Neural cell (in vitro differentiated cells): ENCODE results near the gene SPAG7. TPM values are rescaled to one million over a fixed set of nuclear protein-coding genes. Genes with fewer than 3 reads are reported as not detected.

Source experiments
- H2AFZ ChIP-seq: fragments of 200-600, 300-800 bp; sonication (generic), shearing (Covaris generic); 2 replicates; pipeline ENCODE4 v1.6.0; 2014; ENCODE audit warnings: low read depth, mild to moderate bottlenecking, antibody characterized with exemption, low read length, moderate library complexity
- H3F3A ChIP-seq: fragments of 200-600 bp; shearing (Covaris generic); 2 replicates; pipeline ENCODE4 v1.6.1; 2016; ENCODE audit warnings: mild to moderate bottlenecking, moderate library complexity, mixed read lengths, antibody characterized with exemption, low read length; ENCODE audit not compliant: insufficient read depth, poor library complexity, severe bottlenecking
- H3K27ac ChIP-seq: fragments of 200-600, 300-800 bp; sonication (generic), shearing (Covaris generic); 2 replicates; pipeline ENCODE4 v1.5.1; 2014; ENCODE audit warnings: mild to moderate bottlenecking, low read length, moderate library complexity
- H3K27me3 ChIP-seq: fragments of 300-800, 200-600 bp; sonication (generic), shearing (Covaris generic); 2 replicates; pipeline ENCODE4 v1.6.0; 2014; ENCODE audit warnings: mild to moderate bottlenecking, low read depth, low read length, moderate library complexity; ENCODE audit not compliant: insufficient read depth
- H3K36me3 ChIP-seq: fragments of 300-800, 200-600 bp; sonication (generic), shearing (Covaris generic); 2 replicates; pipeline ENCODE4 v1.5.1; 2014; ENCODE audit warnings: mild to moderate bottlenecking, antibody characterized with exemption, low read length, moderate library complexity; ENCODE audit not compliant: insufficient read depth
- H3K4me2 ChIP-seq: fragments of 300-800, 200-600 bp; sonication (generic), shearing (Covaris generic); 2 replicates; pipeline ENCODE4 v1.6.0; 2014; ENCODE audit warnings: mild to moderate bottlenecking, low read length
- H3K4me3 ChIP-seq: fragments of 300-800, 200-600 bp; sonication (generic), shearing (Covaris generic); 2 replicates; pipeline ENCODE4 v1.5.1; 2014; ENCODE audit warnings: mild to moderate bottlenecking, low read length, moderate library complexity
- H3K79me2 ChIP-seq: fragments of 200-600 bp; shearing (Covaris generic); replicated peaks from 2 replicates; pipeline ENCODE4 v1.6.0; 2014; ENCODE audit warnings: mild to moderate bottlenecking, low read length, moderate library complexity; ENCODE audit not compliant: insufficient read depth
- H3K9ac ChIP-seq: fragments of 300-800, 200-600 bp; sonication (generic), shearing (Covaris generic); 2 replicates; pipeline ENCODE4 v1.6.1; 2016; ENCODE audit warnings: mild to moderate bottlenecking, low read length, mixed read lengths
- H3K9me2 ChIP-seq: fragments of 200-600 bp; shearing (Covaris generic); 2 replicates; pipeline ENCODE4 v1.6.1; 2016; ENCODE audit warnings: mild to moderate bottlenecking, low read length, mixed read lengths; ENCODE audit not compliant: insufficient read depth
- H3K9me3 ChIP-seq: fragments of 200-600, 300-800 bp; sonication (generic), shearing (Covaris generic); 2 replicates; pipeline ENCODE4 v1.6.1; 2016; ENCODE audit warnings: mild to moderate bottlenecking, mixed run types, low read length, moderate library complexity, mixed read lengths
- H4K20me1 ChIP-seq: fragments of 200-600 bp; shearing (Covaris generic); 2 replicates; pipeline ENCODE4 v1.6.1; 2016; ENCODE audit warnings: mild to moderate bottlenecking, mixed run types; ENCODE audit not compliant: insufficient read depth
- CTCF ChIP-seq: fragments of 450-650 bp; IDR thresholded peaks from 2 replicates; pipeline ENCODE4 v1.5.1; 2014; ENCODE audit warnings: antibody characterized with exemption, mild to moderate bottlenecking, moderate library complexity; ENCODE audit not compliant: poor library complexity, severe bottlenecking
- EP300 ChIP-seq: fragments of 450-650 bp; conservative IDR thresholded peaks from 2 replicates; pipeline ENCODE4 v1.6.1; 2014; ENCODE audit warnings: antibody characterized with exemption, mild to moderate bottlenecking, moderate library complexity; ENCODE audit not compliant: poor library complexity, severe bottlenecking
- EZH2 ChIP-seq: fragments of 200-600, 300-800 bp; shearing (Covaris generic), sonication (generic); IDR thresholded peaks from 2 replicates; pipeline ENCODE4 v1.6.1; 2014; ENCODE audit warnings: antibody characterized with exemption, low read length, borderline replicate concordance, mild to moderate bottlenecking; ENCODE audit not compliant: insufficient read depth, poor library complexity, severe bottlenecking
- MXI1 ChIP-seq: fragments of 450-650 bp; conservative IDR thresholded peaks from 2 replicates; pipeline ENCODE4 v1.6.1; 2014; ENCODE audit warnings: antibody characterized with exemption, mild to moderate bottlenecking; ENCODE audit not compliant: poor library complexity, severe bottlenecking
- POLR2AphosphoS5 ChIP-seq: IDR thresholded peaks from 2 replicates; pipeline ENCODE4 v1.6.1; 2012
- RAD21 ChIP-seq: fragments of 450-650 bp; conservative IDR thresholded peaks from 2 replicates; pipeline ENCODE4 v1.6.1; 2014; ENCODE audit warnings: antibody characterized with exemption, mild to moderate bottlenecking, moderate library complexity
- SMC3 ChIP-seq: fragments of 450-650 bp; conservative IDR thresholded peaks from 2 replicates; pipeline ENCODE4 v1.6.1; 2014; ENCODE audit warnings: antibody characterized with exemption, mild to moderate bottlenecking, moderate library complexity; ENCODE audit not compliant: poor library complexity
- TAF1 ChIP-seq: IDR thresholded peaks from 2 replicates; pipeline ENCODE4 v1.6.1; 2012; ENCODE audit warnings: low read depth
- polyA plus RNA-seq: library from polyadenylated mRNA; depleted of rRNA; stranded (reverse); fragments of >200 nt; gene quantifications from 2 replicates; pipeline ENCODE4 v1.2.3, GENCODE V29; 2014
- TF ChIP-seq, protein P1 (sequence below): IDR thresholded peaks from 2 replicates; pipeline ENCODE4 v1.6.1; 2012; ENCODE audit warnings: borderline replicate concordance

The SPAG7 gene
- polyA plus RNA-seq, 1 donor from 2014 or later, result 66.4 TPM

- Histone ChIP-seq H3K79me2 (peaks cover 20% of the 10 kb centered on the region), H3F3A (no peaks in the 10 kb centered on the region), H3K9ac (peak overlapping the region; percentile 92), H3K4me3 (peak overlapping the region; percentile 83), H3K27ac (peak overlapping the region; percentile 97), H3K9me3 (no peaks in the 10 kb centered on the region), H3K9me2 (no peaks in the 10 kb centered on the region), H3K4me2 (peak overlapping the region; percentile 86), H2AFZ (no peak overlapping the region), H4K20me1 (no peaks in the 10 kb centered on the region), H3K36me3 (no peaks in the 10 kb centered on the region), H3K27me3 (no peaks in the 10 kb centered on the region)
- no peak for TF ChIP-seq SMC3
These were observed 28.7 kb downstream of the SPAG7 start for GRCh38 chr17:4938688-4939545.

- Histone ChIP-seq H3K27me3 (no peaks in the 10 kb centered on the region), H3K4me3 (peak overlapping the region; percentile 83), H3K79me2 (peaks cover 20% of the 10 kb centered on the region), H3K9me3 (no peaks in the 10 kb centered on the region), H3K9ac (peak overlapping the region; percentile 92), H3F3A (no peaks in the 10 kb centered on the region), H2AFZ (no peak overlapping the region), H3K4me2 (no peak overlapping the region), H3K9me2 (no peaks in the 10 kb centered on the region), H3K36me3 (no peaks in the 10 kb centered on the region), H4K20me1 (no peaks in the 10 kb centered on the region), H3K27ac (no peak overlapping the region)
- TF ChIP-seq, protein P1, sequence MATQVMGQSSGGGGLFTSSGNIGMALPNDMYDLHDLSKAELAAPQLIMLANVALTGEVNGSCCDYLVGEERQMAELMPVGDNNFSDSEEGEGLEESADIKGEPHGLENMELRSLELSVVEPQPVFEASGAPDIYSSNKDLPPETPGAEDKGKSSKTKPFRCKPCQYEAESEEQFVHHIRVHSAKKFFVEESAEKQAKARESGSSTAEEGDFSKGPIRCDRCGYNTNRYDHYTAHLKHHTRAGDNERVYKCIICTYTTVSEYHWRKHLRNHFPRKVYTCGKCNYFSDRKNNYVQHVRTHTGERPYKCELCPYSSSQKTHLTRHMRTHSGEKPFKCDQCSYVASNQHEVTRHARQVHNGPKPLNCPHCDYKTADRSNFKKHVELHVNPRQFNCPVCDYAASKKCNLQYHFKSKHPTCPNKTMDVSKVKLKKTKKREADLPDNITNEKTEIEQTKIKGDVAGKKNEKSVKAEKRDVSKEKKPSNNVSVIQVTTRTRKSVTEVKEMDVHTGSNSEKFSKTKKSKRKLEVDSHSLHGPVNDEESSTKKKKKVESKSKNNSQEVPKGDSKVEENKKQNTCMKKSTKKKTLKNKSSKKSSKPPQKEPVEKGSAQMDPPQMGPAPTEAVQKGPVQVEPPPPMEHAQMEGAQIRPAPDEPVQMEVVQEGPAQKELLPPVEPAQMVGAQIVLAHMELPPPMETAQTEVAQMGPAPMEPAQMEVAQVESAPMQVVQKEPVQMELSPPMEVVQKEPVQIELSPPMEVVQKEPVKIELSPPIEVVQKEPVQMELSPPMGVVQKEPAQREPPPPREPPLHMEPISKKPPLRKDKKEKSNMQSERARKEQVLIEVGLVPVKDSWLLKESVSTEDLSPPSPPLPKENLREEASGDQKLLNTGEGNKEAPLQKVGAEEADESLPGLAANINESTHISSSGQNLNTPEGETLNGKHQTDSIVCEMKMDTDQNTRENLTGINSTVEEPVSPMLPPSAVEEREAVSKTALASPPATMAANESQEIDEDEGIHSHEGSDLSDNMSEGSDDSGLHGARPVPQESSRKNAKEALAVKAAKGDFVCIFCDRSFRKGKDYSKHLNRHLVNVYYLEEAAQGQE, result no peak
- no peak for TF ChIP-seq CTCF
- no peak for TF ChIP-seq SMC3
- TF ChIP-seq RAD21, result no peak
- TF ChIP-seq POLR2AphosphoS5, result no peak
- TF ChIP-seq TAF1, result no peak
- TF ChIP-seq EZH2, result no peak
- TF ChIP-seq EP300, result no peak
- no peak for TF ChIP-seq MXI1
These were observed 29.5 kb downstream of the SPAG7 start for GRCh38 chr17:4938069-4938491.
